NOMO-1 (cell line): ENCODE results near the gene DDIT4L.
"Not testable (repeated sequence)": the region's sequence is repeated elsewhere in the genome, so short reads cannot be mapped to it uniquely, and the experiment has no call there.

Experiments
- DNase-seq, 2 experiments: peaks; one replicate each; lab custom pipeline; 2025; ENCODE audit not compliant: unreplicated experiment in 2 of 2; lab: John Stamatoyannopoulos, UW

DDIT4L gene

DNA sequence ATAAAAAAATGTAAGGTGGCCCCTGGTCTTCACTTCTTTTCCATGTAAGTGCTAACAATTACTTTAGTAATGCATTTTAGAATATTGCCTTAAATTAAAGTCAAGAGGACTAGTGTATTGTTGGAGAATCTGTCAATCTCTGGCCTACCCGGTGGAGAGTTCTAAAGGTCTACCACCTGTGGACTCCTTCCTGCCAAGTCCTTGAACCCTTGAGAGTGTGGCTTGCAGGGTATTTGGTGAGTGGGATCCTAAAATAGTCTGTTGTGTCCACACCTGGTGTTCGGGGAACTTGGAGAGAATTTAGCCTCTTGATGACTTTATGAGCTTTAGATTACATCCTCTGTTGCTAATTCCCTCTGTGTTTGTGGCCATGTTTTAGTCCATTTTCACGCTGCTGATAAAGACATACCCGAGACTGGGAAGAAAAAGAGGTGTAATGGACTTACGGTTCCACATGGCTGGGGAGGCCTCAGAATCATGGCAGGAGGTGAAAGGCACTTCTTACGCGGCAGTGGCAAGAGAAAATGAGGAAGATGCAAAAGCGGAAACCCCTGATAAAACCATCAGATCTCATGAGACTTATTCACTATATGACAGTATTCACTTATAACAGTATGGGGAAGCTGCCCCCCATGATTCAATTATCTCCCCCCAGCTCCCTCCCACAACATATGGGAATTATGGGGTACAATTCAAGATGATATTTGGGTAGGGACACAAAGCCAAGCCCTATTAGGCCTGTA lies 23.8 kb downstream of the DDIT4L start:
- no peak for DNase-seq

DNA sequence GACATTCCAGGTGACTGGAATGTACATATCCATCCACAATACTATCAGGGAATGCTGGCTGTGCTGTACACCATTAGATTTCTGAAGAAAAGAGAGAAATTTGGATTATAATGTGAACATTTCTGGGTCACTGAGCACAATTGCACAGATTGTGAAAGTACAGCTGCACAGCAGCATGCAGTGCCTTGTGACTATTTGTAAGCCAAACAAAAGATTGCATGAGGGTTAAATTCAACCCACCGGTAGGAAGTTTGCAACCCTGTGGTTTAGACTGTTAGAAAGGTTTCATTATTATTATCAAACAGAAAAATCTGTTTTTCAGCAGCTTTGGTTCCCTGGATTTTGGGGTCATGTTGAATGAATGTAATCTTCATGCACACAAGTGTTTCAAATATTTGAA lies 24.5 kb downstream of the DDIT4L start:
- no peak for DNase-seq

- DNase-seq = no peak
These were observed 25.2 kb downstream of the DDIT4L start for GRCh38 chr4:100164808-100165760.

- DNase-seq = peak; percentile 13 to 37
These were observed 28.1 kb downstream of the DDIT4L start for GRCh38 chr4:100162027-100162685.

- no peak for DNase-seq
These were observed 41.1 kb downstream of the DDIT4L start for GRCh38 chr4:100149190-100149589.

GRCh38 chr4:100147684-100148083 lies 42.6 kb downstream of the DDIT4L start:
- DNase-seq = no peak

- no peak for DNase-seq
These were observed 43.1 kb downstream of the DDIT4L start for GRCh38 chr4:100147198-100147597.

- DNase-seq = no peak
These were observed 43.5 kb downstream of the DDIT4L start for GRCh38 chr4:100146756-100147155.

- DNase-seq = not testable (repeated sequence)
These were observed 52.9 kb downstream of the DDIT4L start for GRCh38 chr4:100137320-100137719.
